Spleen (tissue), 7 donors: ENCODE results near the gene ABCA13.

Experiments used
- POLR2A ChIP-seq, 3 donors: fragments of 450-650 bp; IDR thresholded peaks; one replicate each; pipeline ENCODE4 v1.5.1; 2017; ENCODE audit warnings: antibody characterized with exemption in 3 of 3, mild to moderate bottlenecking in 1 of 3
- POLR2AphosphoS5 ChIP-seq, 3 donors: sonication (generic); formaldehyde crosslinking; IDR thresholded peaks; one replicate each; pipeline ENCODE4 v1.5.1; 2017; ENCODE audit warnings: antibody characterized with exemption in 3 of 3
- TF ChIP-seq, protein P1 (sequence below), 11 experiments: fragments of 200-600 bp in 7 of 11; fragments of 450-650 bp in 4 of 11; sonication (generic) in 4 of 11; IDR thresholded peaks in 8 of 11; conservative IDR thresholded peaks in 3 of 11; 1 replicate in 7 of 11; 2 replicates in 4 of 11; pipeline versions ENCODE4 v1.4.0 to v1.8.0; 2016 to 2021; ENCODE audit warnings: antibody characterized with exemption in 11 of 11, inconsistent platforms in 4 of 11, mild to moderate bottlenecking in 1 of 11
- donor health status: DM: no; HTN: no; CAD: no; lungs with moderate emphysema.
- donor health status: DM: no; HTN: no; CAD: no.
- donor health status: DM: no; HTN: no; CAD: no.

DNA sequence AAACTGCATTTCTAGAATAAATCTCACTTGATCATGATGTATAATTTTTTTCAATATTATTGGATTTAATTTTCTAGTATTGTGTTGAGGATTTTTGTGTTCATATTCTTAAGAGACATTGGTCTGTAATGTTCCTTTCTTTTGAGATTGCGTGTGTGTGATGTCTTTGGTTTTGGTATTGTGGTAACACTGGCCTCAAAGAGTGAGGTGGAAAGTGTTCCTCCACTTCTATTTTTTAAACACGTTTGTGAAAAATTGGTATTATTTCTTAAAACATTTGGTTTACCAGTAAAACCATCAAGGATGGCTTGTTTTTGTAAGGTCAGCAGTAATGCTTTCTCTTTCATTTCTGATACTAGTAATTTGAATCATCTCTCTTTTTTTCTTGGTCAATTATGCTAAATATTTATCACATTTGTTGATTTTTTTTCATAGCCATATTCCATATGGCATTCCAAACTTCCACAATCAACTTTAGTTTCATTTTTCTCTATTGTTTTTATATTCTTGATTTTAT lies 462.9 kb downstream of the ABCA13 start:
- TF ChIP-seq POLR2A (IDR thresholded peaks at IDR 0.05) (no peak), POLR2AphosphoS5 (IDR thresholded peaks at IDR 0.05) (no peak)
- TF ChIP-seq, protein P1, sequence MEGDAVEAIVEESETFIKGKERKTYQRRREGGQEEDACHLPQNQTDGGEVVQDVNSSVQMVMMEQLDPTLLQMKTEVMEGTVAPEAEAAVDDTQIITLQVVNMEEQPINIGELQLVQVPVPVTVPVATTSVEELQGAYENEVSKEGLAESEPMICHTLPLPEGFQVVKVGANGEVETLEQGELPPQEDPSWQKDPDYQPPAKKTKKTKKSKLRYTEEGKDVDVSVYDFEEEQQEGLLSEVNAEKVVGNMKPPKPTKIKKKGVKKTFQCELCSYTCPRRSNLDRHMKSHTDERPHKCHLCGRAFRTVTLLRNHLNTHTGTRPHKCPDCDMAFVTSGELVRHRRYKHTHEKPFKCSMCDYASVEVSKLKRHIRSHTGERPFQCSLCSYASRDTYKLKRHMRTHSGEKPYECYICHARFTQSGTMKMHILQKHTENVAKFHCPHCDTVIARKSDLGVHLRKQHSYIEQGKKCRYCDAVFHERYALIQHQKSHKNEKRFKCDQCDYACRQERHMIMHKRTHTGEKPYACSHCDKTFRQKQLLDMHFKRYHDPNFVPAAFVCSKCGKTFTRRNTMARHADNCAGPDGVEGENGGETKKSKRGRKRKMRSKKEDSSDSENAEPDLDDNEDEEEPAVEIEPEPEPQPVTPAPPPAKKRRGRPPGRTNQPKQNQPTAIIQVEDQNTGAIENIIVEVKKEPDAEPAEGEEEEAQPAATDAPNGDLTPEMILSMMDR (IDR thresholded peaks at IDR 0.05 in 8 of 11, conservative IDR thresholded peaks at IDR 0.05 in 3 of 11), result no peak
